RWPE1 (cell line): ENCODE results near the gene NRXN3.

ENCODE experiments used
- CTCF ChIA-PET: fragments of 350-600 bp; sonication (Branson Sonifier 250); formaldehyde crosslinking; extraction: SDS; loops from one replicate; lab custom pipeline; 2021; lab: Yijun Ruan, JAX
- POLR2A ChIA-PET: fragments of 400-600 bp; formaldehyde crosslinking; extraction: SDS; loops from one replicate; lab custom pipeline; 2020; ENCODE audit warnings: antibody characterized with exemption; ENCODE audit not compliant: low non-redundant PET; lab: Yijun Ruan, JAX
- DNase-seq: peaks from one replicate; pipeline ENCODE4 v3.0.0; 2012; ENCODE audit warnings: low spot score
- H3K27ac ChIP-seq: fragments of 450-650 bp; 2 replicates; pipeline ENCODE4 v1.5.1; 2017
- CTCF ChIP-seq: fragments of 450-650 bp; conservative IDR thresholded peaks from 2 replicates; pipeline ENCODE4 v1.5.1; 2017; ENCODE audit warnings: low read depth, mild to moderate bottlenecking

The NRXN3 gene

DNA sequence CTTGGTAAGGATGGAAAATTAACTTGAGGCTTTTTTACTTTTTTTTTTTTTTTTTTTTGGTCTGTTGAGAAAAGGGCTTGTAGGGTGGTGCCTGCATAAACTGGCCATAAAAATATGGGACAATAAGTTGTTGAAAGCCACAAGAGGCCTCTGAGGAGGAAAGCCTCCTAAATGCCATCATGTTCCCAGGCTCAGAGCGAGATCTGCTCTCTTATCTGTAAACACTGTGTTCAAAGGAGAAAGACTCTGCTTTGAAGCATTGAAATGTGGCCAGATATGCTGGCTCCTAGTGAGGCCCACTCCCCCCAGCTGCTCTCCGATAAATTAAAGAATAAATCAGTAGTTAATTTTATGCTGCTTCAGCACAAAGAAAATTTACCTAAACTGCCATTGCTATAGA, 1536.2 kb downstream of the NRXN3 start:
- no peak for DNase-seq
- ChIA-PET CTCF (no interaction called here), POLR2A (no interaction called here)
- no peak for TF ChIP-seq CTCF
- no peak overlapping the region for H3K27ac ChIP-seq

DNA sequence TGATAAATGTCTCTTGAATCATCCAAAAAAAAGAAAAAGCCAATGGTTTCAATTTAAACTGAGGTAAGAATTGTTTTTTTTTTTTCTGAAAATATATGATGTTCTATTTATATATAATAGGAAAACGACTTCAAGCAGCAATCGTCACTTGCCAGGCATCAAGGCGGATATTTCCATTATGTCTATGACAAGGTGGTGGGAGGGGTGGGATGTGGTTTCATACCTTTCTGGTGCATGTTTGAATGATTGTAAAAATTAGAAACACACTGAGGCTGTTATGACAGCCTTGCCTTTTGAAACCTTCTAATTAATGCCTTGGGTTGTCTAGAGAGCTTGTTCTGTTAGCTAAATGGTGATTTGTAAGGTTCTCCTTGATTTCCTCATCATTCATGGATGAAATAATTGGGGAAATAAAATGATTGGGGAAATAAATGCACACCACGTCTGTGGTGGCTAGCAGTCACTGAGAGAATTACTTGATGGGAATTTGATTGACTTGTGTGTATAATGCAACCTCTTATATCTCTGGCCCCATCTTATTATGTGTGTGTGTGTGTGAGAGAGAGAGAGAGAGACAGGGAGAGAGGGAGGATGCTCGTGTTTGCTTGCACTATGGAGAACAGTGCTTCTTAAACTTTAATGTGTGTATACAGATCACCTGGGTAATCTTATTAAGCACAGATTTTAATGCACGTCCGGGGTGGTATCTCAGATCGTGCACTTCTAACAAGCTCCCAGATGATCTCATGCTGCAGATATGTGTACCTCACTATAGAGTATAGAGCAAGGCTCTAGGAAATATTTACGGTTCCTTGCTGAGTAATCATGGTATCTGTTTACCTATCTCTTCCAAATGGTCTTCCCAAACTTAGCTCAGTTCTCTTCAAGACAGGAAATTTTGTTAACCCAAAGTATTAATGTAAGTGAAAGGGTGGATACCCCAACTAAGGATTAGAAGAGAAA, 1538.5 kb downstream of the NRXN3 start:
- no peak for DNase-seq
- ChIA-PET POLR2A (no interaction called here), CTCF (no interaction called here)
- no peak for TF ChIP-seq CTCF
- no peak overlapping the region for H3K27ac ChIP-seq

DNA sequence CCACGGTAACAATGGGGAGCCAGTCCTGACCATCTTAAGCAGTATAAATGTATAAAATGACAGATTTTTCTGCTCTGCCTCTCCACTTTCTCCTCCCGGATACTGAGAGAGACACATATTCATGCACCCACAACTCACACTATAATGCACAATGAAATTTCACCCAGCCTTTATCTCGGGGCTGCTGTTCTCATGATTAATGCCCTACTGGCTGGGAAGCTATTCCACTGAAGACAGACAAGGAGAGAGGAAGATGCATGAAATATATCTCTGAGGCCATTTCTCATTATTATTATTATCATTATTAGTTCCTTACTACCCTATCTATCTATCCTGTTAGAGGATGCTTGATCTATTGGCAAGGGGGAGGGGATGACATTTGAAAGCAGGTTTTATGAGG, 1539.4 kb downstream of the NRXN3 start:
- CTCF ChIA-PET, result no interaction called here
- H3K27ac ChIP-seq, result no peak overlapping the region
- DNase-seq, result no peak
- POLR2A ChIA-PET, result no interaction called here
- no peak for TF ChIP-seq CTCF

- TF ChIP-seq CTCF, result no peak
- DNase-seq, result no peak
- no peak overlapping the region for H3K27ac ChIP-seq
- POLR2A ChIA-PET, result no interaction called here
- CTCF ChIA-PET, result interaction anchor here (0.7 kb wide), 1 partner anchor 404 kb away, joined by 6 read pairs; no protein-coding TSS in a partner anchor
These were observed 1542.3 kb downstream of the NRXN3 start for GRCh38 chr14:79712302-79712950.

DNA sequence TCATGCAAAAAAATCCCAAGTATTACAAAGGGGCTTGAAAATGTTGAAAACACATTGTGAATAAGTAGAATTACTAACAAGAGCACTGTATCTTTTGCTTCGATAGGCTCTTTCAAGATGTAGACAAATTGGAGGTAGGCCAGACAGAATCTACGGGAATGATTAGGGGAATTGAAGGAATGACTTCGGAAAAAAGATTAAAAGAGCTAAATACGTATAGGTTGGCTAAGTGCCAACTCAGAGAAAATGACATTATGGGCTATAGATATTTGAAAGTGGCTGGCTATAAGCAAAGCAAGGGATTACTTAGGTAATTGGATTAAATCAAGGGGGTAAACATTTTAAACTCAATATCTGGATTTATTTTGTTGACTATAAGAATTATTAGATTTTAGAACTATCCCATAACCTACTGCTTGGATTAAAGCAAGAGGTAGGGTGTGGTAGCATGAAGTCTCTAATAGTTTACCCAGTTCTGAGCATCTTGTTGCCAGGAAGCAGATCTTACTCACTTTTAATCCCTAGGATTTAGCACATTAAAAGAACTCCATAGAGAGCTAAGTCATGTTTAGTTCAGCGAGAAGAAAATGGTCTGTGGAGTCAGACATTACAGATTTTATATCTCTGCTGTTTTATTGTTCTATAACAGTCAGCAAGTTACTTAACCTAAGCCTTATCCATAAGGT, 1551.4 kb downstream of the NRXN3 start:
- TF ChIP-seq CTCF, result no peak
- CTCF ChIA-PET, result no interaction called here
- DNase-seq, result no peak
- POLR2A ChIA-PET, result no interaction called here
- H3K27ac ChIP-seq, result no peak overlapping the region

GRCh38 chr14:79724934-79725717, 1555.0 kb downstream of the NRXN3 start:
- no peak overlapping the region for H3K27ac ChIP-seq
- no peak for TF ChIP-seq CTCF
- CTCF ChIA-PET, result no interaction called here
- DNase-seq, result no peak
- POLR2A ChIA-PET, result no interaction called here
